Activated CD8-positive, alpha-beta memory T cell treated with anti-CD3 and anti-CD28 coated beads, Interleukin-2, amount 50 U/mL, for 1 hour (primary cell): ENCODE data around the gene SFRP5.

Experiments used
- DNase-seq: peaks from one replicate; pipeline ENCODE4 v3.0.0-alpha.2; 2020; ENCODE audit errors: extremely low read depth

The SFRP5 gene

GRCh38 chr10:97771913-97772823 is at the start of gene SFRP5:
Gene SFRP5, minus strand, starts transcription at chr10:97771999. Its CDS starts 166 bp downstream, at chr10:97771833.
- no peak for DNase-seq

GRCh38 chr10:97820096-97820704 is 48.4 kb upstream of the SFRP5 start:
- DNase-seq, result no peak

GRCh38 chr10:97818572-97818971 is 46.8 kb upstream of the SFRP5 start:
- DNase-seq, result no peak

- DNase-seq, result no peak
Measured at GRCh38 chr10:97816609-97817008, 44.8 kb upstream of the SFRP5 start.

DNA sequence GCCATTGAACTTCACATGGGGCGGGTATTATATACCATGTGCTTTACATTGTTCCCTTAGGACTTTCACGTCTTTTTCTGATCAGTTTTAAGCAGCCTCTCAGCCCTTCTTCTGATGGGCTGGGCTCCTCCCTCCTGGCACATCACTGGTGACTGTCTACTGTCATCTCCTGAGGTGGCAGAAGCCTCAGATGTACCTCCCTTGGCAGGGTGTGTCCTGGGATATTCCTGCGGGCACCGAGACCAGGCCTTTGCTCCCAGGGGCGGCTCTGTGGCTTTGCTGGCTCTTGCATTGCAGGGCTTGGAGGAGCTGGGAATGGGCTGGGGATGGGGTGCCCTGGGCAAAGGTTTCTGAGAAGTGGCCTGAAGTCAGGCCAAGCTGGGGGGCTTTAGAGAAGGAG is 43.2 kb upstream of the SFRP5 start:
- no peak for DNase-seq

GRCh38 chr10:97813311-97813710 is 41.5 kb upstream of the SFRP5 start:
- no peak for DNase-seq

GRCh38 chr10:97812696-97813095 is 40.9 kb upstream of the SFRP5 start:
- DNase-seq, result no peak

- no peak for DNase-seq
Measured at GRCh38 chr10:97811958-97812357, 40.2 kb upstream of the SFRP5 start.

DNA sequence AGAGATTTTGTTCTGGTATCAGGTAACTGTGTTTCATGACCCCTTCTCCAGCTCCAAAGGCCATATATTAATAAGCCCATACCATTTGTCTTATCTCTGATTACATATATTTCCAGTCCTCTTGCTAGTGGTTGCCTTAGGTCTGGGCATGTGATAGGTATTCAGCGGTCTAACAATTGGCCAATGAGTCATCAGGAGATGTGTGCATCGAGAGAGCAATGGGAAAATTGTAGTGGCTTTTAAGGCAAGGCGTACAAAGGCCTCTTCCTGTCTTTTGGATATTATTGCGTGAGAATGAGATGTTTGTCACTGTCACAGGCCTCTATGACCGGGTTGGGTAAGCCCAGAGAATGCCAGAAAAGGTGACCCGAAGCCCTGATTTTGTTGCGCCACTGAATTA is 38.6 kb upstream of the SFRP5 start:
- DNase-seq, result no peak

DNA sequence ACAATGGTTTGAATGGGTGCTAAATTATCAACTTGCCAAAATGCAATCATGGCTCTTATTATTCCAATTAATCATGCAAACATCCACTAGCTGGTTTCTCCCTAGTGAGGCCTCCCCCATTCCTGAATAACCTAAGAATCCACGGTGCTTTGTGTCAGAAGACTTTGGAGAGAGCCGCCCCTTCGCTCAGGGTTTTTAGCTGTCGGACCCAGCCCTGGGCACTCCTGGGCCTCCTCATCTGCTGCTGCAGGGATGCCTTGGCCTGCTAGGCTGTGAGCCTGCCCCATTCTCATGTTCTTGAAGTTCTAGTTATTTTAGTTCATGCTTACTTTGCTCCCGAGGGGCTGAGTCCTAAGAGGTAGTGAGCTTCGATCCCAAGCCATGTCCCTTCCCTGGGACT is 34.1 kb upstream of the SFRP5 start:
- no peak for DNase-seq

DNA sequence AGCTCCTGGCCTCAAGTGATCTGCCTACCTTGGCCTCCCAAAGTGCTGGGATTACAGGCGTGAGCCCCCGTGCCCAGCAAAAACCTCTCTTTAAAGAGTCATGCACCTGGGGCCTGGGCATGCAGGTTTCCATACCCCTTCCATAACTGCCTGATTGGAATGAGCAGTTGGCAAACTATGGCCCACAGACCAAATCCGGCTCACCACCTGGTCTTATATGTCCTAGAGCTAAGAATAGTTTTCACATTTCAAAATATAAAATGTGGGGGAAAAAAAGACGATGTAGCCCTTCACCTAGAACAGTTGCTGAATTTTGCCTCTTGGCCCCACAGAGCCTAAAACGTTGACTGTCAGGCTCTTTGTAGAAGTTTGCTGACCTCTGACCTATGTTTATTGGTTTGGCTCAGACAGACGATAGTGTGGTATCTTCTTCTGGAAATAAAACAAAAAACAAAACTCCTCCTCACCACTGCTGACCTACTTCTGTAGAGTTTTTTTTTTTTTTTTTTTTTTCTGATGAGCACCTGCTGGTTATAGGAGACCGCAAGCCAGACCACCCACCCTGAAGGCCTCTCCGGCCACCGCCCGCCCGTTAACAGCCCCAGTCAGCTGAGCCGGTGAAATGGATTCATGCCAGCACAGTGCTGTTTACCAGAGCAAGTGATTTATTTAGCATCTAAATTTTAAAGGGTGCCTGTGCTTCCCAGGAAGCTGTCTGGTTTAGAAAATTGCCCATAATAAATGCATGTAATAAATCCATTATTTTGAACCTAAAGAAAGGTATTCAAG is 33.5 kb upstream of the SFRP5 start:
- DNase-seq, result no peak

- no peak for DNase-seq
Measured at GRCh38 chr10:97801422-97801821, 29.6 kb upstream of the SFRP5 start.

DNA sequence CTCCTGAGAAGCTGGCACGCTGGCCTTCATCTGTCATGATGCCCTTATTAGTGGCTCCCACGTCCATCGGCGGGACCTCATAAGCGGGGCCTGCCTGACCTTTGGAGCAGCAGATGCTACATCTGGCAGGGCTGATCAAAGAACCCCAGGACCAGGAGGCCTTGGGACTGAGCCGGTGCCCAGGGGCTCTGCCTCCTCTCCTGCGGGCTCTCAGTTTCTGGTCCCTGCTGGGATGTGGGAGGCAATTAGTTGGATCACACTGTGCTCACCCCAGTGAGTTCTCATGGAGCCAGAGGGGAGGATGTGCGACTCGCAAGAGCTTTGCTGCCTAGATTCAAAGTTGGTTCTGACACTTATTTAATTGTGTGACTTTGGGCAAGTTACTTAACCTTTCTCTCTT is 28.7 kb upstream of the SFRP5 start:
- no peak for DNase-seq

- DNase-seq, result no peak
Measured at GRCh38 chr10:97798958-97799610, 27.3 kb upstream of the SFRP5 start.

DNA sequence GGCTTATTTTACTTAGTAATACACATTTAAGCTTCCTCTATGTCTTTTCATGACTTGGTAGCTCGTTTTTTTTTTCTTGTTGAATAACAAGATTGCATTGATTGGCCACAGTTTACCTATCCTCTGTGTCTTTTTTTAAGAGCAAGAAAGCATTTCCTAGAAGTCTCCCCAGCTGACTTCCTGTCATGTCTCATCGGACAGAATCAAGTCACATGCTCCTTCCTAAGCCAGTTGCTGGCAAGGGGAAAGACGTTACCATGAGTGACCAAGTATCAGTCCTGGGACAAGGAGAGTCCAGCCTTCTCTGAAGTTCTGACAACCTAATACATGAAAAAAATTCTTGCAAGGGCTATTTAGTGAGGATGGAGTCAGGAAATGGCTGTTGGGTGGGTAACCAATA is 24.9 kb upstream of the SFRP5 start:
- DNase-seq, result no peak

- DNase-seq, result no peak
Measured at GRCh38 chr10:97795886-97796285, 24.1 kb upstream of the SFRP5 start.

- peak; percentile 29 for DNase-seq
Measured at GRCh38 chr10:97791824-97792721, 20.3 kb upstream of the SFRP5 start.

DNA sequence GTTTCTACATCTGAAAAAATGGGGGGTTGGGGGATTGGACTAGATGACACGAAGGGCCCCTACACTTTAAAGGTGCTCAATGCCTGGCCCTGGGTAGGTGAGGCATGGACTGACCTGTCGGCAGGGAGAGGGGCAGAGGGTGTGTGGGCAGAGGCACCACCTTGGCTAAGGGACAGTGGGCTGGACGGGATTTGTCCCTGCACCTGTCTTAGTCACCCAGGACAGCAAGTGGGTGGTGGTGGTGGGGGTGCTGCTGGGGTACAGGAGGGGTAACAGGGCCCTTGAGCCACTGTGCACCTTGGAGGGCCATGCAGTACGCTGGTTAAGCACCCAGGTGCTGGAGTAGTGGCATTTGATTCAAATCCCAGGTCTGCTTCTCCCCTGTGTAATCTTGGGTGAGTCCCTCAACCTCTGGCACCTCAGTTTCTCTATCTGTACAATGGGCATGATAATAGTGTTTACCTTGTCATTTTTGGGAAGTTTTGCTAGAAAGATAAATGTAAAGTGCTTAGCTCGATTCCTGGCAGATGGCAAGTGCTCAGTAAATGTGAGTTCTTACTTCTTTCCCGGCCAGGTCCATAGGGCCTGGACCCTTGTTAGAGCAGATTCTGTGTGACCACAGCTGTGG is 18.1 kb upstream of the SFRP5 start:
- DNase-seq, result no peak

GRCh38 chr10:97788552-97789442 is 17.0 kb upstream of the SFRP5 start:
- no peak for DNase-seq
